Retinal pigment epithelial cell (primary cell): ENCODE results near the gene RNASE3.
"Not testable (repeated sequence)": the region's sequence is repeated elsewhere in the genome, so short reads cannot be mapped to it uniquely, and the experiment has no call there.

ENCODE experiments used
- DNase-seq: peaks from one replicate; pipeline ENCODE4 v3.0.0-alpha.2; 2010; ENCODE audit warnings: low read depth
- H3K4me3 ChIP-seq: 2 replicates; pipeline ENCODE4 v1.5.1; 2011; ENCODE audit warnings: mild to moderate bottlenecking, low read length, control low read depth, moderate library complexity
- TF ChIP-seq, protein P1 (sequence below): conservative IDR thresholded peaks from 2 replicates; pipeline ENCODE4 v1.5.1; 2011; ENCODE audit warnings: low read depth, low read length, control low read depth, inconsistent platforms

The RNASE3 gene

DNA sequence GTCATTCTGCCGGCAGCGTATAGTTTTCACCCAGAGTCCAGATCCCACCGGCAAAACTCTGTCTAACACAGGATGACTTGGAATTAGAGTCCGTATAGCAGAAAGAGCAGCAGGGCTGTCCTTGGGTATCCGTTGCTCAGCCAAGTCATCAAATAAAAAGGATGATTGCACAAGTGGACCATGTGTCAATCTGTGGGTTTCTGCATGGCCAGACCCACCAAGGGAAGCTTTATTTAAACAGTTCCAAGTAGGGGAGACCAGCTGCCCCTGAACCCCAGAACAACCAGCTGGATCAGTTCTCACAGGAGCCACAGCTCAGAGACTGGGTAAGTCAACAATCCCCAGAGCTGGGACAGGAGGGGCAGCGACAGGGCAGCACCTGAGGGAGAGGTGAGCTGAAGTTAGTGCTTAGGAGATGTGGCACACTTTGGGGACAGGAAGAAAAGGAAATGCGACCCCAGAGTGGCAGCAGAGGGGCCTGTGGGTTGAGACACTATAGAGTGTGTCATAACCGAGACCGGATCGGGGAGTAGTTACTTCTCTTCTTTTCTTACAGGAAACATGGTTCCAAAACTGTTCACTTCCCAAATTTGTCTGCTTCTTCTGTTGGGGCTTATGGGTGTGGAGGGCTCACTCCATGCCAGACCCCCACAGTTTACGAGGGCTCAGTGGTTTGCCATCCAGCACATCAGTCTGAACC is at the start of gene RNASE3:
RNASE3 (plus strand) TSS at position 260 of the 700 bp plus-strand sequence; CDS start at position 562, 302 bp downstream.
- H3K4me3 ChIP-seq, DNase-seq: not testable (repeated sequence)

DNA sequence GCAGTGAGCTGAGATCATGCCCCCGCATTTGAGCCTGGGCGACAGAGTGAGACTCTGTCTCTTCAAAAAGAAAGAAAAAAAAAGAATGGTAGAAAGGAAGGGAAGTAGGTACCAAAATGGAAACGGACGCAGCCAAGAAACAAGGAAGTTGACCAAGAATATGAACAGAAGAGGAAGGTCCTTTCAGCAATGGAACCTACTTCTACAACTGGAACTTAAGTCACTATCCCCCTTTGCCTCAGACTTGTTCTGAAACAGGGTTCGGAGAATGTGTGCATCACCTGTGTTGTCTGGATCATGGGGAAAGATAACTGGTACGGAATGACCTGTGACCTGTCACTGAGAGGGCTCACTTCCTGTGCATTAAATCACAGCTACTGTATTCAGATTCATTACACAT is 44.6 kb upstream of the RNASE3 start:
- no peak overlapping the region for H3K4me3 ChIP-seq
- TF ChIP-seq, protein P1, sequence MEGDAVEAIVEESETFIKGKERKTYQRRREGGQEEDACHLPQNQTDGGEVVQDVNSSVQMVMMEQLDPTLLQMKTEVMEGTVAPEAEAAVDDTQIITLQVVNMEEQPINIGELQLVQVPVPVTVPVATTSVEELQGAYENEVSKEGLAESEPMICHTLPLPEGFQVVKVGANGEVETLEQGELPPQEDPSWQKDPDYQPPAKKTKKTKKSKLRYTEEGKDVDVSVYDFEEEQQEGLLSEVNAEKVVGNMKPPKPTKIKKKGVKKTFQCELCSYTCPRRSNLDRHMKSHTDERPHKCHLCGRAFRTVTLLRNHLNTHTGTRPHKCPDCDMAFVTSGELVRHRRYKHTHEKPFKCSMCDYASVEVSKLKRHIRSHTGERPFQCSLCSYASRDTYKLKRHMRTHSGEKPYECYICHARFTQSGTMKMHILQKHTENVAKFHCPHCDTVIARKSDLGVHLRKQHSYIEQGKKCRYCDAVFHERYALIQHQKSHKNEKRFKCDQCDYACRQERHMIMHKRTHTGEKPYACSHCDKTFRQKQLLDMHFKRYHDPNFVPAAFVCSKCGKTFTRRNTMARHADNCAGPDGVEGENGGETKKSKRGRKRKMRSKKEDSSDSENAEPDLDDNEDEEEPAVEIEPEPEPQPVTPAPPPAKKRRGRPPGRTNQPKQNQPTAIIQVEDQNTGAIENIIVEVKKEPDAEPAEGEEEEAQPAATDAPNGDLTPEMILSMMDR: no peak
- no peak for DNase-seq

DNA sequence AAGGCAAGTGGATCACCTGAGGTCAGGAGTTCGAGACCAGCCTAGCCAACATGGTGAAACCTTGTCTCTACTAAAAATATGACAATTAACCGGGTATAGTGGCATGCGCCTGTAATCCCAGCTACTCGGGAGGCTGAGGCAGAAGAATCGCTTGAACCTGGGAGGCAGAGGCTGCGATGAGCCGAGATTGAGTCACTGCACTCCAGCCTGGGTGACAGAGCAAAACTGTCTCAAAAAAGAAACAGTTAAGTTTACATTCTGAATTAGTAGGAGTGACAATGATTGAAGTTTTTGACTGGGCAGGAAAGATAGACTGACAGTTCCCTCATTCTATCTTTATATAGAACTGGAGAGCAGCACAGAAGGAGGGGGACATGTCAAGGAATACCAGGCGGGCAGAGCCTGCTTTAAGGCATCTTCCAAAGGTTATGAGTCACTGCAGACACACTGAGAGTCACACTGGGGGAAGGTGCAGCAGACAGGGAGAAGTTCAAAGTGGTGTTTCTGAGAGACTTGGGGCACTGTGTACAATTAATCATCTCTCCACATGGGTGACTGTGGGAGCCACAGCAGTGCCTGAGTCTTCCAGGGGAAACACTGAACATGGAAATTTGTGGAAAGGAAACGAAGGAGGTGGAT is 42.8 kb upstream of the RNASE3 start:
- H3K4me3 ChIP-seq: no peak overlapping the region
- TF ChIP-seq, protein P1: no peak
- no peak for DNase-seq

DNA sequence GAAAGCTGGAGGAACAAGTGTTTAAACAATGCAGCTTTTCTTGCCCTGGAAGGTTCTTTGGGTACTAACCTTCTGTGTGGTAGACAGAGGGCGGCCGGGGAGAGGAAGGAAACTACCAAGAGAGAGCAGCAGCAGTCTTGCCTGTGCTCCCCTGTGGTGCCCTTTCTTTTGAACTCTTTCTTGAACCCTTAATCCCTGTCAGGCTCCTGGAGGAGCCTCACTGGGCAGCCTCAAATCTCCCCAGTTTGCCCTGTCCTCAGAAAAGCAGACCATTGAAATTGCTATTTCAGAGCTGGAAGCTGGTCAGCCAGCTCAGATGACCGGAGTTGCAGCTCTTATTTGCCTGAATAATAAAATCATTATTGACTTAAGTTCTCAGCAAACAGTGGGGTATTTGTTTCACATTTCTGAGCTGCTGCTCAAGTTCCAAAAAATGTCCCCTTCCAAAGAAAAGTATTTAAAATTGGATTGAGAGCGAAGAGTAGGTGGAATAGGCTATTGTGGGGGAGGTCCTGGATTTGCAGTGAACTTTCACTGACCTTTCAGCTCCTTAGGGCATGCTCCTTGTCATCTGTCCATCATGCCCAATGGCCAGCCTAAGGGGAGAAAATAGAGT is 42.1 kb upstream of the RNASE3 start:
- TF ChIP-seq, protein P1: no peak
- H3K4me3 ChIP-seq: no peak overlapping the region
- DNase-seq: no peak

DNA sequence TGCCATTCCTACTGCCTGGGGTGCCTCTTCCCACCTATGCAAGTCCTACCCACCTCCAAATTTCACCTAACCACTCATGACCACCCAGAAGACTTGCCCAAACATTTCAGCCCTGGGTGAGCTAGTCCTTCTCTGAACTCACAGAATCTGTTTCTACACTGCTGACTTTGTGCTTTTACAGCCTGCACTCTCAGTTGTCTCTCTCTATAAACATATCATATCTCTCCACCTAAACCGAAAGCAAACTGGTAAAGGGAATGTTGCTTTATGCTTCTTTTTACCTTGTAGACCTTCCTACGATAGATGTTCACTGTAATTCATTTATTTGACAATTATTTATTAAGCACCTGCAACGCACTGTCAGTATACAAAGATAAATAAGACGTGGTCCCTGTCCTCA is 38.1 kb upstream of the RNASE3 start:
- TF ChIP-seq, protein P1: no peak
- no peak for DNase-seq
- no peak overlapping the region for H3K4me3 ChIP-seq

DNA sequence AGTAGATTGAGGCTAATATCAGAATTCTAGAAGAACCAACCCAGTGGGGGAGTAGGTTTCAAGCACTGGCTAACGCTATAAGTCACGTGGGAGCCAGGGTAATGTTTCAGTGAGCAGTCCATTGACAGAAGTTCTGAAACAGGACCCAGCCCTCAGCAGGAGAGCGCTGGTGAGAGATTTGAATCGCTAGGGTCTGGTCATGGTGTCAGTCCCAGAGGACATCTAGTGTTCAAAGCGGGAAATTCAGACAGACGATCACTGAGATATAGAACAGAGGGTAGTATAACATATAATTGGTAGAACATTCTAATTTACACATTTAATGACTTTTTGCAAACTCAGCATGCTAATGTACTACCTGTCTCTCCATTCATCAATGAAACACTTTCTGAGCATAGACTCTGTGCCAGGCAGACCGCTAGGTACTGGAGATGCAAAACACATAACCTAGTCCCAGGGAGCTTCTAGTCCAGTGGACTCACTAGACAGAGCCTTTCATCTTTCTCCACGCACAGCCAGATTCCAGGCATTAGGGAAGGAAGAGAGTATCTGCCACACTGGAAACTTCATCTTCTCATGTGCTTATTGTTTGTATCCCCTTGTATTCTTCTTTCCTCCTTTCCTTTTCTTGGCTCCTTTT is 35.4 kb upstream of the RNASE3 start:
- H3K4me3 ChIP-seq: no peak overlapping the region
- TF ChIP-seq, protein P1: peak; percentile 69
- peak; percentile 22 for DNase-seq

DNA sequence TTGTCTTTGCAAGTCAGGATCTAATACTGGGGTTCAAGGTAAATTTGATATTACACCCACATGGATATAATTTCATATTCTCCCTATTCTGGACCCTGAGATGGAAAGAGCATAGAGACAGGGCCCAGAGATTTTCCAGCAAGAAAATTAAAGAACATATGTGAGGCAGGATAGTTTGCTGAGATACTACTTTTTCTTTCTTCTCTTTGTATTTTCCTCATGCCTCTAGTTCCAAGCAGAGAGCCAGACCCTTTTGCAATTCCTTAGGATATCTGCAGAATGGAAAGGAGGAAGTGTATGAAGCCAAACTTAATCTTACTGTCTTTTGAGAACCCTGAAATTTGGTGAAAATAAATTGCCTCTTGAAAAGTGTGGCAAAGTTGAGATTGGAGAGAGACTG is 34.0 kb upstream of the RNASE3 start:
- DNase-seq: no peak
- TF ChIP-seq, protein P1: peak; percentile 0
- no peak overlapping the region for H3K4me3 ChIP-seq
